Effector CD8-positive, alpha-beta T cell (primary cell): ENCODE data around the gene EIF2B4.
"Not testable (repeated sequence)": the region's sequence is repeated elsewhere in the genome, so short reads cannot be mapped to it uniquely, and the experiment has no call there.

Experiments used
- DNase-seq: peaks from one replicate; lab custom pipeline; 2025; lab: John Stamatoyannopoulos, UW

EIF2B4 gene

DNA sequence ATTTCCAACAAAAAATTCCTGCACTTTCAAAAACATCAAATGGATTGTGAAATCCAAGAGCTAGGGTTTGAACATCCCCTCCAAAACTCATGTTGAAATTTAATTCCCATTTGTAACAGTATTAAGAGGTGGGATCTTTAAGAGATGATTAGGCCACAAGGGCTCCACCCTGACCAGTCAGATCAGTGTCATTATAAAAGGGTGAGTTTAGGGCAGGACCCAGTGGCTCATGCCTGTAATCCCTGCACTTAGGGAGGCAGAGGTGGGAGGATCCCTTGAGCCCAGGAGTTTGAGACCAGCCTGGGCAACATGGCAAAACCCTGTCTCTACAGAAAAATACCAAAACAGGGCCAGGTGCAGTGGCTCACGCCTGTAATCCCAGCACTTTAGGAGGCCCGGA lies 22.5 kb downstream of the EIF2B4 start:
- DNase-seq = no peak

- no peak for DNase-seq
These were observed 34.0 kb downstream of the EIF2B4 start for GRCh38 chr2:27336173-27336572.

DNA sequence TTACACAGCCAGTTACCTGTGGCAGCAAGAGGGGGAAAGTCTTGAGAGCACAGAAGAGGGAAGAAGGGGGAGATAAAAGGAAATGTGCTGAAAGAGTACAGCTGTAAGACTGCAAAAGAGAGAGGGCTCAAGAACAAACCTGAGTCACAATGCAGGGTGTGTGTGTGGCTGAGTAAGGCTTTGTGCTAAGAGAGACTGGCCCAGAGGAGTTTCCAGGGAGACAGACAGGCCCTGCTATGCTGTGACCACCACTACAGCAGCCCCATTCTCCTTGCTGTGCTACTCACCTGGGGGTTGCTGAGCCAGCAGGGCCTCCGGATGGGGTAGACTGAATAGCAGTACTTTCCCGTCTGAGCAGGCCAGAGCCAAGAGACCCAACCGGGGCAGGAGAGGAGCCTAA lies 34.8 kb downstream of the EIF2B4 start:
- no peak for DNase-seq

DNA sequence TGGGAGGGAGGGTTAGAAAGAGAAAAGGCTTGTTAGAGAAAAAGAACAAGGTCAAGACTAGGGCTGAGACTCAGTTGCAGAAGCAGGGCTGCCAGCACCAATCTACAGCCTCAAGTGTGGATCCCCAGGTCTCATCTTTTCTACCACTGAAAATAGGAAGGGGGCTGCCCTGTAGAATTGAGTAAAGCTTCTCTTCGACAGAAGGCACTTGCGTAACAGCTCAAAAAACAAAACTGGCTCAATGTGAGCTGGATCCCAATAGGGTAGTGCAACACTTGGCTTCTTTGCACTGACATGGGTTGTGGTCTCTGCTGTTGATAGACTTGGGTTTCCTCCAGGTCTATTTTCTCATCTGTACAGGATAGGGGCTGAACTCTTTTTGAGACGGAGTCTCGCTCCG lies 45.4 kb downstream of the EIF2B4 start:
- DNase-seq = no peak

GRCh38 chr2:27323596-27324285 lies 46.4 kb downstream of the EIF2B4 start:
- no peak for DNase-seq

- peak; percentile 67 for DNase-seq
These were observed 47.2 kb downstream of the EIF2B4 start, which contains the start of gene MPV17 for GRCh38 chr2:27322766-27323595. MPV17 (minus strand) TSS chr2:27323097; CDS start chr2:27322517, 580 bp downstream.

DNA sequence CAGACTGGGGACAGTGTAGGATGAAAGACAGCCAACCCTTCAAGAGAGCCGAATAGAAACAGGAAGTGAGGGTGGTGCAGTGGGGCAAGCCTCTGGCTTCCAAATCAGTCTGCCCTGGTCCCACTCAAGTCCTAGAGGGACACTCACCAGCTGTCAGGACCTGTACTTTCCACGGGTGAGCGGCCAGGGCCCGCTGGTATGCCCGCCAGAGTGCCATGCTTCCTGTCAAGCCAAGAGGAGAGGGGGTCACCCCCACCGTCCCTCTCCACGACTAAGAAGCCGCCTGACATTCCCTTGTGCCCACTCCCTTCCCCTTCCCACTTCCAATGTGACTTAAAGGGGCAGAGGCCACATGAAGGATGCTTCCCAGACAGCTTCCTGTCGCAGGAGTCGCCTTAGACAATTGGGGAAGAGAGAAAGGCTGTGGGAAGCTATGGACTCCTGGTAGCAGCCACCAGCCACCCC lies 47.8 kb downstream of the EIF2B4 start:
- no peak for DNase-seq

- DNase-seq = no peak
These were observed 49.1 kb downstream of the EIF2B4 start for GRCh38 chr2:27320958-27321543.

DNA sequence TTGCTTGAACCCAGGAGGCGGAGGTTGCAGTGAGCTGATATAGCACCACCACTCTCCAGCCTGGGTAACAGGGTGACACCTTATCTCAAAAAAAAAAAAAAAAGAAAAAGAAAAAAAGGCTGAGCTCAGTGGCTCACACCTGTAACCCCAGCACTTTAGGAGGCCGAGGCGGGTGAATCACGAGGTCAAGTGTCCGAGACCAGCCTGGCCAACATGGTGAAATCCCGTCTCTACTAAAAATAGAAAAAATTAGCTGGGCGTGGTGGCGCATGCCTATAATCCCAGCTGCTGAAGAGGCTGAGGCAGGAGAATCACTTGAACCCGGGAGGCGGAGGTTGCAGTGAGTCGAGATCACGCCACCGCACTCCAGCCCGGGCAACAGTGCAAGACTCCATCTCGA lies 50.3 kb downstream of the EIF2B4 start:
- DNase-seq = not testable (repeated sequence)

GRCh38 chr2:27316655-27317412 lies 53.3 kb downstream of the EIF2B4 start:
- DNase-seq = no peak

DNA sequence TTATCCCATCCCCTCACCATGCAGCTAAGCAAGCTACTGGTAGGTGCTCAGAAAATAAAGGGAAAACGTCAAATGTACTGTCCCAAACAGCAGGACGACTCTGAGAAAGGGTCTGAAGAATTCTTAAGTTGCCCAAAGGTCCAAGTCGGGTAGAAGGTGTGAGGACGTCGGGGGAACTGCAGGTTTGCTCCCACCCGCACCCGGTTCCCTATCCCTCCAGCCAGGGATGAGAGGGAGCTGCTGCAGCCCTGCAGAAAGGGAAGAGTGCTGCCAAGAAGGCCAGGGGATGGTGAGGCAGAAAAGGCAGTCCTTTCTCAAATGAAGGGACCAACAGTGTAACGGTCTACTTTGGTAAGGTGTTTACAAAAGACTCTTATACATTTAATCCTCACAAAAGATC lies 55.0 kb downstream of the EIF2B4 start:
- DNase-seq = no peak

GRCh38 chr2:27314709-27315108 lies 55.4 kb downstream of the EIF2B4 start:
- DNase-seq = no peak
